GM04503 (cell line): ENCODE measurements around the gene FRMD4A.
"Not testable (repeated sequence)": the region's sequence is repeated elsewhere in the genome, so short reads cannot be mapped to it uniquely, and the experiment has no call there.

Source experiments
- DNase-seq: peaks from one replicate; pipeline ENCODE4 v3.0.0-alpha.2; 2012; ENCODE audit warnings: low read depth

Gene FRMD4A

DNA sequence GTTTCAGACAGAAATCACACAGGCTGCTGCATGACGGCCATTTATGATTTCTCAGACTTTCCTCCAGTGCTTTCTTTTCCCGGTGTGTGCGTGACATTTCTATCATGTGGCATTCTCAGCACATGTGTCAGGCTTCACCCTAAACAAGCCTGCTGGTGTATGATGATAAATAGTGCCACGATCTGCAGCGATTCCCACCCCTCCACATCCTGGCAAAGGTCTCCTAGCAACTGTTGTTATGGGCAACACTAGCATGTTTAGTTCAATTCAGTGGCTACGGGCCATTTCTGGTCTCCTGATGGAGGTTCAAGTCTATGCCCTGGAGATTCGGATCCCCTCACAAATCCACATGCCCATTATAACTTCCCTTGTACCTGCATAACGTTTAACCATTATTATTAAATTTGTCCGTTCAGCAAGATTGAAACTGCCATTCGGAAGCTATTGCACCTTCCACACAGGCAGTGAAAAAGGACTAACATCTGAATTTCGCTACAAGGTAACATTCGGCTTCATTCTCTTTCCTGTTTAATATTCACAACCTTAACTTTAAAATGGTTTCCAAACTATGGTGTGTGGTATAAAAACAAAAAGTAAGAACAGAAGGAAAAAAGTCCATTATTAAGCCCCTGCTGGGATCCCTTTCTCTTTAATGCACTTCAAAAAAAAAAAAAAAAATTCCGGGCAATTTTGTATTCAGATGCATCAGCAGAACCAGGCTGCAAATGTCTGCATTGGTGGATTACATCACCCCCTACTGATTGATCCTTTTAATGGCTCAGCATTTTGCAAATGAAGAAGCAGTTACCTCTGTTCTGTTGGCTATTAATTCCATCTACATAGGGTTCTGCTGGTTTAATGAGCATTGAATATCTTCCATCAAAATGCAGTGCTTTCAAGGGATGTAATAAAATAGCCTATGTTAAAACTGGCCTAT is 90.2 kb downstream of the FRMD4A start:
- no peak for DNase-seq

DNA sequence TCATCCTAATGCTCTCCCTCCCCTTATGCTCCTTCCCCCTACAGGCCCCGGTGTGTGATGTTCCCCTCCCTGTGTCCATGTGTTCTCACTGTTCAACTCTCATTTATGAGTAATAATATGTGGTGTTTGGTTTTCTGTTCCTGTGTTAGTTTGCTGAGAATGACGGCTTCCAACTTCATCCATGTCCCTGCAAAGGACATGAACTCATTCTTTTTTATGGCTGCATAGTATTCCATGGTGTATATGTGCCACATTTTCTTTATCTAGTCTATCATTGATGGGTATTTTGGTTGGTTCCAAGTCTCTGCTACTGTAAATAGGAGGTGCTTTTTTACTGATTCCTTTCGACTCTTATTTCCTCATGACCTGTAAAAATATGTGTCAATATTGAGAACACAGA is 92.1 kb downstream of the FRMD4A start:
- DNase-seq: not testable (repeated sequence)

GRCh38 chr10:14236341-14236740 is 94.4 kb downstream of the FRMD4A start:
- no peak for DNase-seq

DNA sequence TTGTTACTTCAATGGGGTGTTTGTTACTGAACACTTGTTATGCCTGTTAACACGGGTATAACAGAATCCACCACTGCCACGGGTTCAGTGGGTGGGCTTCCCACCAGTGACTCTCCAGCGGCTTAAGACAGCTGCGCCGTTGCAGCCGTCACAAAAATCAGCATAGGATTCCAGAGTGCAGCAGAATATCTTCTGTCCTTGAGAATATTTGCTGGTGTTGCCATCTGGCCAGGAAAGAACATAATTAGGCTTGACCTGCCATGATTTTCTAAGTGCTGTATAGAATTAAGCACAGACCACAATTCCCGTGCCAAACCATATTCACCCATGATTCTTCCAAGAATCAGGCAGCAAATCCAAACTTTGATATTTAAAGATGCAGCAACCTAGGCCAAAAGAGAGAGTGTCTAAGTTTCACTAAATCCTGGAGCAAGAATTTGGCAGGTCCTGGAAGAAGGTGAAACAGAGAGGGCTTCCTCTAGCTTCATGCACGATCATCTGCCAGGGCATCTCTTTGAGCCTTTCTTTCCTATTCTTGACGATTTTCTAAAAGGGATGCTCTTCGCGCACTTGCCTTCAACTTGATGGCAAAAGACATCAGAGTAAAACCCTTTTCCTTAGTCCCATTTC is 95.0 kb downstream of the FRMD4A start:
- DNase-seq: no peak

DNA sequence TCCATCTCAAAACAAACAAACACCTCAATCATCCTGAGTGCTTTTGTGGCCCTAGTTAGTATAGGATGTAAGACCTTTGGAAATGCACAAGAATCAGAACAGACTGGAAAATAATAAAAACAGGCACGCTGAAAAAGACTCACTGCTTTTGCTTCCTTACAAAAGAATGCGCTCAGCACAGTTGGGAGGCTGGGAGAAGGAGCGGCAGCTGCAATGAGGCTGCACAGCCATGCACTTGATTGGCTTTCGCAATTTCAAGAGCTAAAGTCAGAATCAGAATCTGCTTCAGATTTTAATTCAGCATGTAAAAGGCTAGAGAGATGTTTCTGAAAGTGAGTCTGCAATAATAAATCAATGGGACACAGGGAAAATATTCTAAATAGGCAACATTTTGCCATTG is 97.2 kb downstream of the FRMD4A start:
- DNase-seq: no peak

- DNase-seq: not testable (repeated sequence)
These were observed 101.9 kb downstream of the FRMD4A start for GRCh38 chr10:14228798-14229197.

- DNase-seq: no peak
These were observed 105.3 kb downstream of the FRMD4A start for GRCh38 chr10:14225379-14225778.

- DNase-seq: no peak
These were observed 110.7 kb downstream of the FRMD4A start for GRCh38 chr10:14220026-14220425.

DNA sequence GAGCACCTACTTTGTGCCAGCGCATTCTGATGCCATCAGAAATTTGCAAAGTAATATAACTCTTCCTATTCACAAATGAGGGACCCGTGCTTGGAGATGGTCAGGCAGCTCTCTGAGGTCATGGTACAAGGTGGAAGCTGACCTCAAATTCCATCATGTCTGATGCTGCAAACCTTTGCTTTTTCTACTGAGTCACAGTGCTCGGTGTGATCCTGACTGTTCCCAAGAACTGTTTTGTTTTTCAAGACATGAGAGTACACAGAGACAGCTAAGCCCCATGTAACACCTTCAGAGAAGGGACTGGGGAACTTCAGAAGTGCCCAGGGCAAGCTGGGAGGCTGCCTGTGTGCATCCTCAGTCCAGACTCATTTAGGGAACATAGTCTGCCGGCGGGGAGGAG is 111.3 kb downstream of the FRMD4A start:
- DNase-seq: no peak

GRCh38 chr10:14215641-14216040 is 115.1 kb downstream of the FRMD4A start:
- no peak for DNase-seq

GRCh38 chr10:14213703-14214102 is 117.0 kb downstream of the FRMD4A start:
- DNase-seq: not testable (repeated sequence)

DNA sequence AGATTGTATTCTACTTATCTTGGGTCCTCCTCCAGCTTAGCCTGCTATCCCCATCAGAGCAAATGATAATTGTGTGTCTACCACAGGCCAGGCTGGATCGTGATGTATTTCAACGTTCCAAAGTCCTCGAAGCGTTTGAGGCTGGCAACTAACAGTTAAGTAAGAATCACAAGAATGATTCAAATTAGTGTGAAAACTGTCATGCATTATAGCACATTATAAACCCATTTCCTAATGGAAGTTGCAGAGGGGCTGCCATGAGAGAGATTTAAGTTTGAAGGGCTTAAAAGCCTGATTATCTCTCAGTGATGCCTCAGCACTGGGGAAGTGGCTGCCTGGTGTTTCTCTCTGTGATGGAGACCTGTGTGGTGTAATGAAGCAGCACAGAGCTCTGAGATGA is 119.1 kb downstream of the FRMD4A start:
- no peak for DNase-seq

DNA sequence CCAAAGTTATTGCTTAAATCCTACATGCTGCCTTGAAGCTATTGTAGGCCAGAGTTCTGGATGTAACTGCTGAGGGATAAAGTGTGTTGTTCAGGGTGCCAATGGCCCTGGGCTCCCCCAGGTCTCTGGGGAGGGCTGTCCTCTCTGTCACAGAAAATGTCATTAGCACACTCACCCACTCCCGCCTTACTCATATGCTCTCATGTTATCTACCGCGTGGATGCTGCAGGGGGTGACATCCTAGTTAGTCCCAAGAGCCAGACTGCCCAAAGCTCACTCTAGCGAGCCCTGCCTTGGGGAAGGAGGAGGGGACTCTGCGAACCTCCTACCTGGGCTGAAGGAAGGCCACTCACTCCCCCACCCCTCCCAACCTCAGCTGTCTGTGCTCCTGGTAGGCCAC is 122.5 kb downstream of the FRMD4A start:
- no peak for DNase-seq

- no peak for DNase-seq
These were observed 125.5 kb downstream of the FRMD4A start for GRCh38 chr10:14205233-14205632.

DNA sequence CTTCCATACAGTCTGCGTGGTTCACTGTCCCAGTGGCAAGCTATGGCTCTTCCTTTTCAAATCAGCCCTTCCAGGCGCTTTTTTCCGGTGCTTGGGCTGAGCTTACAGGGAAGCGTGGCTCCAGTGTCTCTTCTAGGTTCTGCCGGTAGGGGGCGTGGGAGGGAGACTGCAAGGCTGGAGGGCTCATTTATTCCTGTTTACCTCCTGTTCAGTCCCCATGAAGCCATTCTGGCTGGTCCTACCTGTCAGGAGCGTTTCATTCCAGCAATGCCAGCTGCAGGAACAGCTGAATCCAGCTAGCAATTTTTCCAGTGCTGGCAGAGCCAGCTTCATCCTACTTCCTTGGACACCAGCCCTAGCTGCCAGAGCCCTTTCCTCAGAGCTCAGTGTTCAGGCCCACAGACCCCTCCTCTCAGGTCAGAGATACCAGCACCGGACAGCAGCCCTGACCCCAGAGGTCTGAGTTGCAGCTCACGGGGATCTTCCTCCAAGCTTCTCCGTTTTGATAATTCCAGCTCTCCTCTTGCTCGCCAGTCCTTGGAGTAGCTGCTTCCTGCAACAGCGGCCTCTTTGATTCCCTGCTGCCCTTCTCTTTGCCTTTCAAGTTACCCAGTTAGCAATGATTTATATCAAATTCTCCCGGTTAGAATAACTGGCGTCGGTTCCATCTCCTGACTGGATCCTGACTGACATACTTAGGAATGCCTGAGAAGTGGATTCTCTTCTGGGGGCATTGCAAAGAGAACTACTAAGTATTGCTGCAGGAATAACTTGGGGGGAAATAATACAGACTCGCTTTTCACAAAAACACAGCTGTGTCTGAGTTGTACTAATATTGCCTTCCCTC is 129.8 kb downstream of the FRMD4A start:
- DNase-seq: no peak

DNA sequence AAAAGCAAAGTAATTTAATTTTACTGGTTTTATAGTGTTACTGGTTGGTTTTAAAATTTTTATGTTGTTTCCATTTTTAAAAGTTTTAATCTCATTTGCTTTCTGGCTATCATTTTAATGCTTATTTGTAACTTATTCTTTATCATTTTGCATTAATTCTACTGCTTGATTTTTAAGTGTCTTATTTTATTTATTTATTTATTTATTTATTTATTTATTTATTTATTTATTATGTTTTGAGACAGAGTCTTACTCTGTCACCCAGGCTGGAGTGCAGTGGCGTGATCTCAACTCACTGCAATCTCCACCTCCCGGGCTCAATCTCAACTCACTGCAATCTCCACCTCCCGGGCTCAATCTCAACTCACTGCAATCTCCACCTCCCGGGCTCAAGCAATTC is 131.6 kb downstream of the FRMD4A start:
- not testable (repeated sequence) for DNase-seq

DNA sequence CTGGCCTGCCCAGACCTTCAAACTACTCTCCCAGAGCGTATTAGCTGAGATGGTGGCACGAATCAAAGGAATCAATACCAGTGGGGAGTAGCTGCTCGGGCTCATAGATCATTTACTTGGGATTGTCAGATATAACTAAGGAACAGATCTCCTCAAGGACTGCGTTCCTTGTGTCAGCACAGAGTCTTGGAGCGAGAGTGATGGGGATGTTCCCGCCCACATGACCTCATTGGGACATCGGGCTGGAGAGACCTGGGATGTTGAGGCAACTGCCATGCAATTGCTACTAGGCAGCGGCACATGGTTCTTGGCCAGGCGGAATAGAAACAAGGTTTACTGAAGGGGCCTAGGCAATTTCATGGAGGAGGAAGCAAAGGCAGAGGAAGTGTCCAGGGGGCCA is 132.6 kb downstream of the FRMD4A start:
- no peak for DNase-seq

DNA sequence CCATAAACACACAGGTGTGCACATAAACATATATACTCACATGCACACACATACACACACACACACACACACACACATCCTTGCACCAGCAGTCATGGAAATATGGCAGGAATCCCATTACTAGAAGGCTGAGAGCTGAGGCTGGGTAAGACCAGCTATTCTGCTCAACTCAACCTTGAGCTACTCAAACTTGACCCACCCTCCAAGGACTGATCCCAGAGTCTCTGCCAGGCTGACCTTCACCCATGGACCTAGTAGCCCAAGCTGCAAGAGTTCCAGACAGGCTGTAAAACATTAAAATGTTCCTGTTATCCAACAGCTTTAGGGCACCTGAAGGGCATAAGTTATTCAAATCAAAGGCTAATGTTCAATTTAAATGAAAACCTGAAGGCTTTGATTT is 134.6 kb downstream of the FRMD4A start:
- DNase-seq: no peak

DNA sequence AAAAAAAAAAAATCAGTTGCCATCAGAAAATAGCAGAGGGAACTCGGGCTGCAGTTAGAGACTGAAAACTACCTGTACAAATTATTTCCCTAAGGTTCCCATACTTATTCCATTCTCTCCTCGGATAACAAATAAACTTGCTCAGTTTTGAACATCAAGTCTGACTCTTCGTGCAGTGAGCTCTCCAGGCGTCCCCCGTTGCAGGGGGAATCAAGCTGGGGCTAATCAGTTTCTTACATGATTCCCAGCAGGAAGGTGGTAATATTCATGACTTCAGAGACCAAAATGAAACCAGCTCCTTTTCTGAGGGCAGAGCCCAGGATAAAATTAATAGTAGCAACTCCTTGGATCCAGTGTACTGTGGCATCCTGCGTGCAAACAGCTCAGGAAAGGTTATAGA is 135.3 kb downstream of the FRMD4A start:
- DNase-seq: no peak

DNA sequence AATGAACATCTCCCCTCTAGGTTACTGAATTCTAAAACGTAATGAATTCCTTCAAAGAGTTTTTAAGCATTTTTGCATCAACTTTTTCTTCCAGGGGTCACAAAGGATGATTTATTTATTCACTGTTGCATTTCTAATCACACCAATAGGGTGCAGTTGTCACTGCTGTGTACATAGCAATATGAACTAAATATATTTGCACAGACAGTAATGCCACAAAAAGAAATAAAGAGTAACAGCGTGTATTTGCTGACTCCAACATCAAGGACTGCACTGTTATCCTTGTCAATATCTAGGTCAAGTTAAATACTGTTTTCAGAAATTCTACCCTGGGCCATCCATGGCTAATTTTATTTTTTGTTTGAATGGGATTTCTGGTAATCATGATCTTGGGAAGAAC is 138.0 kb downstream of the FRMD4A start:
- DNase-seq: no peak

DNA sequence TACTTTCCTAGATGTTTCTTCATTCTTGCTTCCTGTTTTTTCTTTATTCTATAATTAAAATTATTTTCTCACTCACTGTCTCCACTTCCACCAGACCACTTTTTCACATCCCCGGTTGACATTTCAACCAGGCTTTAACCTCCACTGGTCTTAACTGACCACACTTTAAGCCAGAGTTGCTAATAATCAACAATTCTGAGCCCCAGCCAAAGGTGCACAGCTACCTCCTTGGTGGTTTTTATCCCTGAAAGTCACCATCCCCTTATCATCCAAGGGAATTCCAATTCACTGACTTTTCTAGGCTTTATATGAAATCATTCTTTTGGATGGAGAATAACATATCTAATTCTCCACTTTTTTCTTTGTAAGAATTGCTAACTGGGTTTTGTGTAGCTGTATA is 138.9 kb downstream of the FRMD4A start:
- DNase-seq: no peak

DNA sequence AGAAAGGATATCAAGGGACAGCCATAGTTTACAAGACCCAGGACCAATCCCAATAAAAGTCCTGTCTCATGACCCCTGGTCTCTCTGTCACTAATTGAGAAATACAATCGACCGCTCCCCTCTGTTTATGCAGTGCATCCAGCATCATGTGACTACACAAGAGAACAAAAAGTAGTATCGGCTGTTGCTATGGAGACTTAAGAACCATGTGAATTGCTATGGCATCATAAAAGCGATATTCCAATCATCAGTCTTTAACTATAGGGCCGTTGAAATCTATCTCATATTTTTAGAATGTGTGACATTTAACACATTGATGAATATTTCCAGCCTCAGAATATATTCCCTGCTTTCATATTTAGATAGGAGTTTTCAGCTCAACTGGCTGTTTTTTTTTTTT is 139.3 kb downstream of the FRMD4A start:
- no peak for DNase-seq

DNA sequence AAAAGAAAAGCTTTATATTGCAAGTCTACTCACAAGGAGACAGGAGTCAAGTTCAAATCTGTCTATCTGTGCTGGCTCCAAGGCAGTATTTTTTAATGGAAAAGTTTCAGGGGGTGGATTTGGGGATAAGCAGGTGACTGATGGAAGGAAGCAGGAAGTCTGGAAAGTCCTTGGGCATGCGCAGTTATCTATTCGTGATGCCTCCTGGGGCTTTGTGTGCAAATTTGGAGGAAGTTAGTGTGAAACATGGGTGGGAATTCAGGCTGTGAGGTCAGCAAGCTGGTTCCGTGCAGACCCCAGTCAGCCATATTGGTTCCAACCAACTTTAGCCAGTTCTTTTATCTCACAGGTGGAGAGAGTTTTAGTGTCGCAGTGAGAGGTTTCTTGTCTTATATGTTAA is 140.0 kb downstream of the FRMD4A start:
- DNase-seq: no peak
